ENCODE results near the gene RAP1GAP. TPM values are rescaled to one million over a fixed set of nuclear protein-coding genes. Genes with fewer than 3 reads are reported as not detected.

RAP1GAP gene
- total RNA-seq, 4 donors from 2014 or later = 0.36 to 0.74 (median 0.38) TPM; not detected in 1

GRCh38 chr1:21666576-21667320 is 2.4 kb downstream of the RAP1GAP start:
- DNase-seq (ENCODE audit: low spot score) (peak; percentile 6), ATAC-seq (ENCODE audit: low FRiP score) (no peak)
- TF ChIP-seq CTCF (IDR thresholded peaks at IDR 0.05) = no peak

- no peak for ATAC-seq (ENCODE audit: low FRiP score)
- peak; percentile 1 for DNase-seq (ENCODE audit: low spot score)
- TF ChIP-seq CTCF (IDR thresholded peaks at IDR 0.05) = no peak
These were observed 3.2 kb downstream of the RAP1GAP start for GRCh38 chr1:21665711-21666575.

GRCh38 chr1:21664806-21665588 is 4.2 kb downstream of the RAP1GAP start:
- no peak for TF ChIP-seq CTCF (IDR thresholded peaks at IDR 0.05)
- DNase-seq (ENCODE audit: low spot score) (no peak), ATAC-seq (ENCODE audit: low FRiP score) (no peak)

GRCh38 chr1:21663951-21664805 is 5.0 kb downstream of the RAP1GAP start:
- TF ChIP-seq CTCF (IDR thresholded peaks at IDR 0.05) = no peak
- ATAC-seq (ENCODE audit: low FRiP score) (no peak), DNase-seq (ENCODE audit: low spot score) (peak; percentile 7)

GRCh38 chr1:21663248-21663950 is 5.8 kb downstream of the RAP1GAP start:
- no peak for DNase-seq (ENCODE audit: low spot score)
- no peak for ATAC-seq (ENCODE audit: low FRiP score)
- TF ChIP-seq CTCF (IDR thresholded peaks at IDR 0.05) = no peak

All from omental fat pad (tissue), 4 donors.